A673 (cell line): Measurements from ENCODE around the gene CHMP1A.

Experiments used
- EZH2 ChIP-seq: fragments of 200-600 bp; sonication (generic); IDR thresholded peaks from 2 replicates; pipeline ENCODE4 v1.6.1; 2017; ENCODE audit warnings: borderline replicate concordance, low read depth, mild to moderate bottlenecking, mixed read lengths, antibody characterized with exemption, low read length; ENCODE audit not compliant: poor library complexity, severe bottlenecking
- TF ChIP-seq, protein P1 (sequence below): fragments of 300-800, 200-600 bp; sonication (generic); conservative IDR thresholded peaks from 2 replicates; pipeline ENCODE4 v1.5.1; 2017; ENCODE audit warnings: low read depth, mild to moderate bottlenecking, antibody characterized with exemption, low read length, moderate library complexity, mixed read lengths

DNA sequence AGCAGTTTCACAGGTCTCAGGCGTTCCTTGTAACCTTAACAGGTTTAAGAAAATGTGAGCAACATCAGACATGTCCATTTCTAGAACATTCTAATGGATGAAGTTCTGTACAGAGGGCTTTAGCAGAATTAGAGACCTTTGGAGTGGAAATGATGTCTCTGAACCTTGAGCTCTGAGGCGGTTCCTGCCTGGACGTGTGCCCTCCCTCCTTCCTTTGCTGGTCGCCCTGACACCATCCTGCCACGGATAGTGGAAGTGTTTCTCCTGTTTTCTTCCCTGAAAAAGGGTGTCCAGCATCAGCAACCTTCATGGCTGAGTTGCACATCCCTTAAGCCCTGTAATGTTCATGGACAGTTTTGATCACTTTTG is 11.3 kb upstream of the CHMP1A start:
- TF ChIP-seq, protein P1, sequence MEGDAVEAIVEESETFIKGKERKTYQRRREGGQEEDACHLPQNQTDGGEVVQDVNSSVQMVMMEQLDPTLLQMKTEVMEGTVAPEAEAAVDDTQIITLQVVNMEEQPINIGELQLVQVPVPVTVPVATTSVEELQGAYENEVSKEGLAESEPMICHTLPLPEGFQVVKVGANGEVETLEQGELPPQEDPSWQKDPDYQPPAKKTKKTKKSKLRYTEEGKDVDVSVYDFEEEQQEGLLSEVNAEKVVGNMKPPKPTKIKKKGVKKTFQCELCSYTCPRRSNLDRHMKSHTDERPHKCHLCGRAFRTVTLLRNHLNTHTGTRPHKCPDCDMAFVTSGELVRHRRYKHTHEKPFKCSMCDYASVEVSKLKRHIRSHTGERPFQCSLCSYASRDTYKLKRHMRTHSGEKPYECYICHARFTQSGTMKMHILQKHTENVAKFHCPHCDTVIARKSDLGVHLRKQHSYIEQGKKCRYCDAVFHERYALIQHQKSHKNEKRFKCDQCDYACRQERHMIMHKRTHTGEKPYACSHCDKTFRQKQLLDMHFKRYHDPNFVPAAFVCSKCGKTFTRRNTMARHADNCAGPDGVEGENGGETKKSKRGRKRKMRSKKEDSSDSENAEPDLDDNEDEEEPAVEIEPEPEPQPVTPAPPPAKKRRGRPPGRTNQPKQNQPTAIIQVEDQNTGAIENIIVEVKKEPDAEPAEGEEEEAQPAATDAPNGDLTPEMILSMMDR, result no peak
- no peak for TF ChIP-seq EZH2
